HG02610 (cell line): ENCODE data around the gene VARS1.

Source experiments
- ATAC-seq: cut with Tn5 transposase; IDR thresholded peaks from one replicate; pipeline ENCODE4 v1.9.1; 2021; ENCODE audit warnings: mild to moderate bottlenecking, moderate library complexity; ENCODE audit not compliant: unreplicated experiment

The VARS1 gene

DNA sequence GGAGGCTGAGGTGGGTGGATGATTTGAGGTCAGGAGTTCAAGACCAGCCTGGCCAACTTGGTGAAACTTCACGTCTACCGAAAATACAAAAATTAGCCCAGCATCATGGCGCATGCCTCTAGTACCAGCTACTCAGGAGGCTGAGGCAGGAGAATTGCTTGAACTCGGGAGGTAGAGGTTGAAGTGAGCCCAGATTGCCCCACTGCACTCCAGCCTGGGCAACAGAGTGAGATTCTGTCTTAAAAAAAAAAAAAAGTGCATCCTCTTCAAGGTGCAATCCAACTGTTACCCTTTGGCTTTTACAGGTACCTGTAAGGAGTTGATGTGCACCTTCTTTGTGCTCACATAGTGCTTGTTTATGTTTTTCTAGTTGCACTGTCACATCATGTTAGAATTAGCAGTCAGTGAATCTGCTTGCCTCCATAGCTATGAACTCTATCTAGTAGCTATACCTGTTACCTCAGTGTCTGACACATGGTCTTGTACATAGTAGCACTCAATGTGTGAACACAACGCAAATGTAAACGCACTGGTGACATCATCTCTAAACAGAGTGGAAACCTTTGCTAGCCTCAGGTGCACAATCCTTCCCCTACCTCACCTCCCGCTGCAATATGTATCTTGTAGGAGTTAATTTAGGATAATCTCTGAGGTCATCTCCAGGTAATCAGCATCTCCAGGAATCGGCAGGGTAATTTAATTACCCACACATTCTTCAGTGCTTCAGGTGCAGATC, 46.1 kb downstream of the VARS1 start:
- no peak for ATAC-seq
